K562 treated with DMSO at 1 percent for 4 hours (cell line): ENCODE data around the gene OGFOD1. TPM values are rescaled to one million over a fixed set of nuclear protein-coding genes. Genes with fewer than 3 reads are reported as not detected.

ENCODE experiments used
- total RNA-seq: library from RNA; unstranded; fragments of 300-600 nt; gene quantifications from 2 replicates; pipeline ENCODE4 v1.2.3, GENCODE V29; 2022; ENCODE audit not compliant: insufficient read depth

The OGFOD1 gene
- total RNA-seq = 23.1 and 26.9 TPM in 2 replicates

GRCh38 chr16:56450986-56451752, at the start of gene OGFOD1, which contains the start of gene NUDT21:
OGFOD1 (plus strand) TSS chr16:56451554; CDS start chr16:56451613, 59 bp downstream.
NUDT21 (minus strand) TSS chr16:56451332; CDS start chr16:56451202, 130 bp downstream.

GRCh38 chr16:56425439-56425832, 25.9 kb upstream of the OGFOD1 start, which contains the start of gene AMFR:
AMFR (minus strand) TSS chr16:56425545; CDS start chr16:56425327, 218 bp downstream.

GRCh38 chr16:56519459-56520250, 68.3 kb downstream of the OGFOD1 start, which contains the start of gene BBS2:
BBS2 (minus strand) TSS chr16:56520024; CDS start chr16:56519862, 162 bp downstream.

Other genes with a start within 250 kb of the OGFOD1 start
- 106 and 107 TPM in 2 replicates for gene AMFR, start 26.0 kb upstream of the OGFOD1 start, total RNA-seq
- gene NUDT21, start 222 bp upstream of the OGFOD1 start, total RNA-seq = 39.5 and 63.7 TPM in 2 replicates
- 12.4 and 21.7 TPM in 2 replicates for gene BBS2, start 68.5 kb downstream of the OGFOD1 start, total RNA-seq
- gene MT4, start 113.5 kb downstream of the OGFOD1 start, total RNA-seq = not detected in 2 replicates
- not detected in 2 replicates for gene MT3, start 138.0 kb downstream of the OGFOD1 start, total RNA-seq
- 10.0 and 23.8 TPM in 2 replicates for gene MT2A, start 157.0 kb downstream of the OGFOD1 start, total RNA-seq
- gene MT1E, start 174.2 kb downstream of the OGFOD1 start, total RNA-seq = not detected in 2 replicates
- gene MT1M, start 181.1 kb downstream of the OGFOD1 start, total RNA-seq = not detected in 2 replicates
- gene MT1A, start 187.1 kb downstream of the OGFOD1 start, total RNA-seq = not detected in 2 replicates
- not detected in 2 replicates for gene MT1B, start 200.3 kb downstream of the OGFOD1 start, total RNA-seq
- not detected in 2 replicates for gene MT1F, start 206.4 kb downstream of the OGFOD1 start, total RNA-seq
- gene MT1G, start 216.5 kb downstream of the OGFOD1 start, total RNA-seq = not detected in 2 replicates
- gene MT1H, start 218.3 kb downstream of the OGFOD1 start, total RNA-seq = not detected in 2 replicates
- gene MT1X, start 230.9 kb downstream of the OGFOD1 start, total RNA-seq = 12.9 TPM in 1 of 2 replicates, not detected in the other